ENCODE measurements around the gene TERT.

Gene TERT

GRCh38 chr5:1223278-1223670 lies 71.6 kb downstream of the TERT start:
- Histone ChIP-seq H3K4me2 (ENCODE audit: low read length) (no peak overlapping the region), H3K79me2 (ENCODE audit: control insufficient read depth, insufficient read depth, low read length) (no peaks in the 10 kb centered on the region), H3K79me1 (ENCODE audit: low read length) (no peaks in the 10 kb centered on the region), H2BK5ac (ENCODE audit: low read length) (no peak overlapping the region), H3K9ac (ENCODE audit: low read length) (no peak overlapping the region), H3K56ac (ENCODE audit: low read length) (no peak overlapping the region), H3K27me3 (ENCODE audit: insufficient read depth, low read length, poor library complexity) (no peaks in the 10 kb centered on the region), H3K4me1 (ENCODE audit: control insufficient read depth, low read depth, low read length) (no peaks in the 10 kb centered on the region), H2BK15ac (replicated peaks; ENCODE audit: low read depth) (no peak overlapping the region), H4K5ac (ENCODE audit: low read length) (no peak overlapping the region), H3K27ac (ENCODE audit: low read depth, low read length) (no peak overlapping the region), H3K23ac (ENCODE audit: low read length) (no peak overlapping the region), H3K4me3 (ENCODE audit: low read length) (no peak overlapping the region), H3K4ac (ENCODE audit: low read depth, low read length) (no peak overlapping the region), H2AK5ac (ENCODE audit: low read length) (no peak overlapping the region), H3K18ac (ENCODE audit: low read length) (no peak overlapping the region), H3K36me3 (ENCODE audit: control insufficient read depth, insufficient read depth, low read length) (no peaks in the 10 kb centered on the region), H4K8ac (ENCODE audit: low read depth, low read length) (no peak overlapping the region), H2BK120ac (ENCODE audit: low read depth, low read length) (no peak overlapping the region)
- no peak for DNase-seq
- WGBS (ENCODE audit: extremely low coverage, insufficient coverage, low lambda C conversion rate), result no CpG with 5 or more reads among the region's 12 CpGs

GRCh38 chr5:1222621-1223277 lies 72.1 kb downstream of the TERT start:
- Histone ChIP-seq H3K23ac (ENCODE audit: low read length) (no peak overlapping the region), H3K4ac (ENCODE audit: low read depth, low read length) (no peak overlapping the region), H2BK5ac (ENCODE audit: low read length) (no peak overlapping the region), H3K56ac (ENCODE audit: low read length) (no peak overlapping the region), H3K4me2 (ENCODE audit: low read length) (no peak overlapping the region), H3K27me3 (ENCODE audit: insufficient read depth, low read length, poor library complexity) (no peaks in the 10 kb centered on the region), H3K36me3 (ENCODE audit: control insufficient read depth, insufficient read depth, low read length) (no peaks in the 10 kb centered on the region), H4K8ac (ENCODE audit: low read depth, low read length) (no peak overlapping the region), H3K4me3 (ENCODE audit: low read length) (no peak overlapping the region), H3K4me1 (ENCODE audit: control insufficient read depth, low read depth, low read length) (no peaks in the 10 kb centered on the region), H3K79me1 (ENCODE audit: low read length) (no peaks in the 10 kb centered on the region), H3K9ac (ENCODE audit: low read length) (no peak overlapping the region), H4K5ac (ENCODE audit: low read length) (no peak overlapping the region), H2BK120ac (ENCODE audit: low read depth, low read length) (no peak overlapping the region), H3K79me2 (ENCODE audit: control insufficient read depth, insufficient read depth, low read length) (no peaks in the 10 kb centered on the region), H3K18ac (ENCODE audit: low read length) (no peak overlapping the region), H2BK15ac (replicated peaks; ENCODE audit: low read depth) (no peak overlapping the region), H3K27ac (ENCODE audit: low read depth, low read length) (no peak overlapping the region), H2AK5ac (ENCODE audit: low read length) (no peak overlapping the region)
- no CpG with 5 or more reads among the region's 27 CpGs for WGBS (ENCODE audit: extremely low coverage, insufficient coverage, low lambda C conversion rate)
- DNase-seq, result no peak

- WGBS (ENCODE audit: extremely low coverage, insufficient coverage, low lambda C conversion rate), result no CpG with 5 or more reads among the region's 9 CpGs
- H4K5ac ChIP-seq (ENCODE audit: low read length), result no peak overlapping the region
- no peaks in the 10 kb centered on the region for H3K36me3 ChIP-seq (ENCODE audit: control insufficient read depth, insufficient read depth, low read length)
- H3K4me1 ChIP-seq (ENCODE audit: control insufficient read depth, low read depth, low read length), result no peaks in the 10 kb centered on the region
- H3K23ac ChIP-seq (ENCODE audit: low read length), result no peak overlapping the region
- no peak overlapping the region for H3K4ac ChIP-seq (ENCODE audit: low read depth, low read length)
- no peaks in the 10 kb centered on the region for H3K79me2 ChIP-seq (ENCODE audit: control insufficient read depth, insufficient read depth, low read length)
- H3K56ac ChIP-seq (ENCODE audit: low read length), result no peak overlapping the region
- no peak overlapping the region for H3K27ac ChIP-seq (ENCODE audit: low read depth, low read length)
- H2AK5ac ChIP-seq (ENCODE audit: low read length), result no peak overlapping the region
- no peak overlapping the region for H3K18ac ChIP-seq (ENCODE audit: low read length)
- no peak overlapping the region for H2BK5ac ChIP-seq (ENCODE audit: low read length)
- H3K27me3 ChIP-seq (ENCODE audit: insufficient read depth, low read length, poor library complexity), result no peaks in the 10 kb centered on the region
- H3K4me2 ChIP-seq (ENCODE audit: low read length), result no peak overlapping the region
- no peak for DNase-seq
- no peak overlapping the region for H2BK120ac ChIP-seq (ENCODE audit: low read depth, low read length)
- H3K4me3 ChIP-seq (ENCODE audit: low read length), result no peak overlapping the region
- H4K8ac ChIP-seq (ENCODE audit: low read depth, low read length), result no peak overlapping the region
- H3K79me1 ChIP-seq (ENCODE audit: low read length), result no peaks in the 10 kb centered on the region
- H2BK15ac ChIP-seq (replicated peaks; ENCODE audit: low read depth), result no peak overlapping the region
- H3K9ac ChIP-seq (ENCODE audit: low read length), result no peak overlapping the region
These were observed 72.7 kb downstream of the TERT start for GRCh38 chr5:1222147-1222546.

GRCh38 chr5:1221721-1222120 lies 73.1 kb downstream of the TERT start:
- Histone ChIP-seq H3K4me1 (ENCODE audit: control insufficient read depth, low read depth, low read length) (no peaks in the 10 kb centered on the region), H3K23ac (ENCODE audit: low read length) (no peak overlapping the region), H3K27ac (ENCODE audit: low read depth, low read length) (no peak overlapping the region), H2AK5ac (ENCODE audit: low read length) (no peak overlapping the region), H3K4me3 (ENCODE audit: low read length) (no peak overlapping the region), H3K18ac (ENCODE audit: low read length) (no peak overlapping the region), H3K56ac (ENCODE audit: low read length) (no peak overlapping the region), H3K4ac (ENCODE audit: low read depth, low read length) (no peak overlapping the region), H3K36me3 (ENCODE audit: control insufficient read depth, insufficient read depth, low read length) (no peaks in the 10 kb centered on the region), H2BK15ac (replicated peaks; ENCODE audit: low read depth) (no peak overlapping the region), H2BK120ac (ENCODE audit: low read depth, low read length) (no peak overlapping the region), H3K79me2 (ENCODE audit: control insufficient read depth, insufficient read depth, low read length) (no peaks in the 10 kb centered on the region), H2BK5ac (ENCODE audit: low read length) (no peak overlapping the region), H3K27me3 (ENCODE audit: insufficient read depth, low read length, poor library complexity) (no peaks in the 10 kb centered on the region), H3K4me2 (ENCODE audit: low read length) (no peak overlapping the region), H4K8ac (ENCODE audit: low read depth, low read length) (no peak overlapping the region), H4K5ac (ENCODE audit: low read length) (no peak overlapping the region), H3K79me1 (ENCODE audit: low read length) (no peaks in the 10 kb centered on the region), H3K9ac (ENCODE audit: low read length) (no peak overlapping the region)
- DNase-seq, result no peak
- no CpG with 5 or more reads among the region's 10 CpGs for WGBS (ENCODE audit: extremely low coverage, insufficient coverage, low lambda C conversion rate)

GRCh38 chr5:1220831-1221230 lies 74.0 kb downstream of the TERT start:
- WGBS (ENCODE audit: extremely low coverage, insufficient coverage, low lambda C conversion rate), result no CpG with 5 or more reads among the region's 19 CpGs
- Histone ChIP-seq H3K9ac (ENCODE audit: low read length) (no peak overlapping the region), H2BK120ac (ENCODE audit: low read depth, low read length) (no peak overlapping the region), H3K4me2 (ENCODE audit: low read length) (no peak overlapping the region), H2BK5ac (ENCODE audit: low read length) (no peak overlapping the region), H3K4me3 (ENCODE audit: low read length) (no peak overlapping the region), H3K56ac (ENCODE audit: low read length) (no peak overlapping the region), H3K36me3 (ENCODE audit: control insufficient read depth, insufficient read depth, low read length) (no peaks in the 10 kb centered on the region), H3K18ac (ENCODE audit: low read length) (no peak overlapping the region), H4K5ac (ENCODE audit: low read length) (no peak overlapping the region), H3K79me2 (ENCODE audit: control insufficient read depth, insufficient read depth, low read length) (no peaks in the 10 kb centered on the region), H2AK5ac (ENCODE audit: low read length) (no peak overlapping the region), H4K8ac (ENCODE audit: low read depth, low read length) (no peak overlapping the region), H3K23ac (ENCODE audit: low read length) (no peak overlapping the region), H3K27ac (ENCODE audit: low read depth, low read length) (no peak overlapping the region), H3K27me3 (ENCODE audit: insufficient read depth, low read length, poor library complexity) (no peaks in the 10 kb centered on the region), H3K79me1 (ENCODE audit: low read length) (no peaks in the 10 kb centered on the region), H2BK15ac (replicated peaks; ENCODE audit: low read depth) (no peak overlapping the region), H3K4me1 (ENCODE audit: control insufficient read depth, low read depth, low read length) (no peaks in the 10 kb centered on the region), H3K4ac (ENCODE audit: low read depth, low read length) (no peak overlapping the region)
- DNase-seq, result no peak

- no peak overlapping the region for H3K4ac ChIP-seq (ENCODE audit: low read depth, low read length)
- H3K56ac ChIP-seq (ENCODE audit: low read length), result no peak overlapping the region
- H3K79me1 ChIP-seq (ENCODE audit: low read length), result no peaks in the 10 kb centered on the region
- H3K4me1 ChIP-seq (ENCODE audit: control insufficient read depth, low read depth, low read length), result no peaks in the 10 kb centered on the region
- no CpG with 5 or more reads among the region's 9 CpGs for WGBS (ENCODE audit: extremely low coverage, insufficient coverage, low lambda C conversion rate)
- H3K27me3 ChIP-seq (ENCODE audit: insufficient read depth, low read length, poor library complexity), result no peaks in the 10 kb centered on the region
- no peak for DNase-seq
- H3K4me2 ChIP-seq (ENCODE audit: low read length), result no peak overlapping the region
- no peak overlapping the region for H4K8ac ChIP-seq (ENCODE audit: low read depth, low read length)
- no peak overlapping the region for H3K18ac ChIP-seq (ENCODE audit: low read length)
- H2BK120ac ChIP-seq (ENCODE audit: low read depth, low read length), result no peak overlapping the region
- no peak overlapping the region for H3K9ac ChIP-seq (ENCODE audit: low read length)
- no peak overlapping the region for H3K4me3 ChIP-seq (ENCODE audit: low read length)
- no peak overlapping the region for H2BK15ac ChIP-seq (replicated peaks; ENCODE audit: low read depth)
- no peaks in the 10 kb centered on the region for H3K36me3 ChIP-seq (ENCODE audit: control insufficient read depth, insufficient read depth, low read length)
- H3K79me2 ChIP-seq (ENCODE audit: control insufficient read depth, insufficient read depth, low read length), result no peaks in the 10 kb centered on the region
- no peak overlapping the region for H2AK5ac ChIP-seq (ENCODE audit: low read length)
- H3K27ac ChIP-seq (ENCODE audit: low read depth, low read length), result no peak overlapping the region
- H2BK5ac ChIP-seq (ENCODE audit: low read length), result no peak overlapping the region
- no peak overlapping the region for H3K23ac ChIP-seq (ENCODE audit: low read length)
- H4K5ac ChIP-seq (ENCODE audit: low read length), result no peak overlapping the region
These were observed 74.5 kb downstream of the TERT start for GRCh38 chr5:1220351-1220750.

Data from mesendoderm (in vitro differentiated cells).